A673 (cell line): Measurements from ENCODE around the gene DTL. TPM values are rescaled to one million over a fixed set of nuclear protein-coding genes. Genes with fewer than 3 reads are reported as not detected.

Experiments
- BruUV-seq: library from RNA; stranded (reverse); fragments of 400-500 nt; replicated peaks from 2 replicates; lab custom pipeline; 2021; lab: Mats Ljungman, UMichigan
- CTCF ChIA-PET: fragments of 300-600 bp; sonication (Branson Sonifier 250); formaldehyde crosslinking; loops from one replicate; lab custom pipeline; 2022; ENCODE audit warnings: antibody characterized with exemption; lab: Charles Lee
- POLR2A ChIA-PET: fragments of 300-600 bp; sonication (Branson Sonifier 250); formaldehyde crosslinking; loops from one replicate; lab custom pipeline; 2022; ENCODE audit warnings: antibody characterized with exemption; ENCODE audit not compliant: low non-redundant PET; lab: Charles Lee
- DNase-seq: peaks from one replicate; pipeline ENCODE4 v3.0.0-alpha.2; 2015; ENCODE audit warnings: low spot score
- H3K27ac ChIP-seq: fragments of 200-600 bp; sonication (generic); 2 replicates; pipeline ENCODE4 v1.5.1; 2016; ENCODE audit warnings: mixed run types, low read depth, mild to moderate bottlenecking, mixed read lengths, antibody characterized with exemption, low read length; ENCODE audit not compliant: poor library complexity, severe bottlenecking
- H3K27me3 ChIP-seq: fragments of 200-600 bp; sonication (generic); replicated peaks from 2 replicates; pipeline ENCODE4 v1.6.1; 2017; ENCODE audit warnings: mixed run types, low read depth, mild to moderate bottlenecking, mixed read lengths, antibody characterized with exemption, low read length; ENCODE audit not compliant: insufficient read depth, poor library complexity
- H3K36me3 ChIP-seq: fragments of 200-600 bp; sonication (generic); 2 replicates; pipeline ENCODE4 v1.6.1; 2016; ENCODE audit warnings: mixed run types, mild to moderate bottlenecking, mixed read lengths, antibody characterized with exemption, low read length; ENCODE audit not compliant: insufficient read depth, poor library complexity, severe bottlenecking
- H3K4me1 ChIP-seq: fragments of 200-600 bp; sonication (generic); 2 replicates; pipeline ENCODE4 v1.6.1; 2017; ENCODE audit warnings: mixed run types, mild to moderate bottlenecking, mixed read lengths, antibody characterized with exemption, low read length; ENCODE audit not compliant: insufficient read depth, poor library complexity, severe bottlenecking
- H3K4me3 ChIP-seq: fragments of 200-600 bp; sonication (generic); 2 replicates; pipeline ENCODE4 v1.5.1; 2016; ENCODE audit warnings: low read depth, mixed run types, mild to moderate bottlenecking, mixed read lengths, low read length; ENCODE audit not compliant: poor library complexity, severe bottlenecking
- H3K9me3 ChIP-seq: fragments of 200-600 bp; sonication (generic); 2 replicates; pipeline ENCODE4 v1.6.1; 2016; ENCODE audit warnings: mixed run types, low read depth, mild to moderate bottlenecking, mixed read lengths, antibody characterized with exemption, low read length; ENCODE audit not compliant: poor library complexity, severe bottlenecking
- CTCF ChIP-seq: fragments of 300-800, 200-600 bp; sonication (generic); conservative IDR thresholded peaks from 2 replicates; pipeline ENCODE4 v1.5.1; 2017; ENCODE audit warnings: low read depth, mild to moderate bottlenecking, antibody characterized with exemption, low read length, moderate library complexity, mixed read lengths
- EZH2 ChIP-seq: fragments of 200-600 bp; sonication (generic); IDR thresholded peaks from 2 replicates; pipeline ENCODE4 v1.6.1; 2017; ENCODE audit warnings: borderline replicate concordance, low read depth, mild to moderate bottlenecking, mixed read lengths, antibody characterized with exemption, low read length; ENCODE audit not compliant: poor library complexity, severe bottlenecking
- intact Hi-C: fragments of 100-400 bp; cut with micrococcal nuclease; formaldehyde crosslinking; loops from one replicate; pipeline ENCODE4 v1.10.0; 2022; ENCODE audit not compliant: unreplicated experiment
- total RNA-seq: library from RNA; stranded (reverse); gene quantifications from 2 replicates; pipeline ENCODE4 v1.2.3, GENCODE V29; 2021

The DTL gene
- total RNA-seq, 1 experiment from 2014 or later = 84.3 TPM

- peak; percentile 76 for DNase-seq
- TF ChIP-seq EZH2 (no peak), CTCF (peak; percentile 96)
- Histone ChIP-seq H3K4me1 (no peaks in the 10 kb centered on the region), H3K27me3 (no peaks in the 10 kb centered on the region), H3K27ac (no peak overlapping the region), H3K4me3 (no peak overlapping the region), H3K9me3 (no peaks in the 10 kb centered on the region), H3K36me3 (peaks cover 25% of the 10 kb centered on the region)
- intact Hi-C loops = no loop called here
- no TSS peak for BruUV-seq
- ChIA-PET CTCF (no interaction called here), POLR2A (no interaction called here)
Measured at GRCh38 chr1:212012034-212012740, 23.4 kb upstream of the DTL start.

GRCh38 chr1:212013672-212014071, 21.9 kb upstream of the DTL start:
- intact Hi-C loops = no loop called here
- POLR2A ChIA-PET = interaction anchor here (0.7 kb wide), 1 partner anchor 8 kb away, joined by 4 read pairs; no protein-coding TSS in a partner anchor
- CTCF ChIA-PET = interaction anchor here (0.7 kb wide), 1 partner anchor 69 kb away, joined by 11 read pairs; no protein-coding TSS in a partner anchor
- Histone ChIP-seq H3K27ac (no peak overlapping the region), H3K36me3 (peaks cover 25% of the 10 kb centered on the region), H3K4me3 (no peak overlapping the region), H3K4me1 (no peaks in the 10 kb centered on the region), H3K27me3 (no peaks in the 10 kb centered on the region), H3K9me3 (no peaks in the 10 kb centered on the region)
- TF ChIP-seq EZH2 (no peak), CTCF (no peak)
- no peak for DNase-seq
- BruUV-seq = no TSS peak

- peaks cover 20% of the 10 kb centered on the region for H3K36me3 ChIP-seq
- intact Hi-C loops = no loop called here
- H3K27ac ChIP-seq = no peak overlapping the region
- CTCF ChIA-PET = no interaction called here
- no peaks in the 10 kb centered on the region for H3K27me3 ChIP-seq
- no peaks in the 10 kb centered on the region for H3K4me1 ChIP-seq
- no TSS peak for BruUV-seq
- peaks cover 11% of the 10 kb centered on the region for H3K9me3 ChIP-seq
- no peak for DNase-seq
- POLR2A ChIA-PET = no interaction called here
- no peak overlapping the region for H3K4me3 ChIP-seq
- no peak for TF ChIP-seq CTCF
- TF ChIP-seq EZH2 = no peak
Measured at GRCh38 chr1:212020975-212021374, 14.6 kb upstream of the DTL start.
